ENCODE results near the gene CUEDC2. TPM values are rescaled to one million over a fixed set of nuclear protein-coding genes. Genes with fewer than 3 reads are reported as not detected.
A peak's percentile ranks its signal among the peaks of the same experiment; 100 is the strongest.

CUEDC2 gene
- total and polyA plus RNA-seq, 2 donors = 40.5 to 52.4 TPM

GRCh38 chr10:102398172-102399020 is 34.0 kb downstream of the CUEDC2 start:
- DNase-seq (ENCODE audit: low read depth in 6 of 9, low spot score in 9 of 9) = no peak
- H3K4me3 ChIP-seq (ENCODE audit: low read length in 2 of 2) = no peak overlapping the region
- peaks cover 0 to 30% of the 10 kb centered on the region in 2 donors for H3K27me3 ChIP-seq (ENCODE audit: control insufficient read depth in 2 of 2, insufficient read depth in 1 of 2, low read length in 1 of 2)
- WGBS = 97% methylated on average over 21 of the region's 21 CpGs
- H3K36me3 ChIP-seq (ENCODE audit: control insufficient read depth in 2 of 2, insufficient read depth in 2 of 2, low read length in 1 of 2) = peaks cover 9 to 31% of the 10 kb centered on the region in 2 donors
- peaks cover 8 to 49% of the 10 kb centered on the region in 2 donors for H3K4me1 ChIP-seq (ENCODE audit: control insufficient read depth in 2 of 2, insufficient read depth in 2 of 2, low read length in 2 of 2)
- no peak overlapping the region for H3K27ac ChIP-seq (ENCODE audit: low read depth in 1 of 2, low read length in 1 of 2)
- H3K9me3 ChIP-seq (ENCODE audit: control insufficient read depth in 2 of 2, insufficient read depth in 1 of 2, low read length in 1 of 2) = no peaks in the 10 kb centered on the region

- peaks cover 9 to 31% of the 10 kb centered on the region in 2 donors for H3K36me3 ChIP-seq (ENCODE audit: control insufficient read depth in 2 of 2, insufficient read depth in 2 of 2, low read length in 1 of 2)
- H3K4me3 ChIP-seq (ENCODE audit: low read length in 2 of 2) = no peak overlapping the region
- no peak overlapping the region for H3K27ac ChIP-seq (ENCODE audit: low read depth in 1 of 2, low read length in 1 of 2)
- 96% methylated on average over 14 of the region's 14 CpGs for WGBS
- H3K9me3 ChIP-seq (ENCODE audit: control insufficient read depth in 2 of 2, insufficient read depth in 1 of 2, low read length in 1 of 2) = no peaks in the 10 kb centered on the region
- H3K27me3 ChIP-seq (ENCODE audit: control insufficient read depth in 2 of 2, insufficient read depth in 1 of 2, low read length in 1 of 2) = peaks cover under 1 to 39% of the 10 kb centered on the region in 2 donors
- peaks cover 10 to 53% of the 10 kb centered on the region in 2 donors for H3K4me1 ChIP-seq (ENCODE audit: control insufficient read depth in 2 of 2, insufficient read depth in 2 of 2, low read length in 2 of 2)
- DNase-seq (ENCODE audit: low read depth in 6 of 9, low spot score in 9 of 9) = no peak
Observed at GRCh38 chr10:102397222-102398171, 34.9 kb downstream of the CUEDC2 start.

- 97% methylated on average over 12 of the region's 12 CpGs for WGBS
- H3K4me1 ChIP-seq (ENCODE audit: control insufficient read depth in 2 of 2, insufficient read depth in 2 of 2, low read length in 2 of 2) = peaks cover 10 to 53% of the 10 kb centered on the region in 2 donors
- H3K27me3 ChIP-seq (ENCODE audit: control insufficient read depth in 2 of 2, insufficient read depth in 1 of 2, low read length in 1 of 2) = peaks cover 3 to 44% of the 10 kb centered on the region in 2 donors
- DNase-seq (ENCODE audit: low read depth in 6 of 9, low spot score in 9 of 9) = no peak
- peaks cover 8 to 29% of the 10 kb centered on the region in 2 donors for H3K36me3 ChIP-seq (ENCODE audit: control insufficient read depth in 2 of 2, insufficient read depth in 2 of 2, low read length in 1 of 2)
- H3K9me3 ChIP-seq (ENCODE audit: control insufficient read depth in 2 of 2, insufficient read depth in 1 of 2, low read length in 1 of 2) = no peaks in the 10 kb centered on the region
- no peak overlapping the region for H3K27ac ChIP-seq (ENCODE audit: low read depth in 1 of 2, low read length in 1 of 2)
- H3K4me3 ChIP-seq (ENCODE audit: low read length in 2 of 2) = peak overlapping the region in 1 of 2 donors; percentile 49
Observed at GRCh38 chr10:102396730-102397151, 35.6 kb downstream of the CUEDC2 start.

GRCh38 chr10:102396317-102396650 is 36.1 kb downstream of the CUEDC2 start:
- peaks cover 10 to 53% of the 10 kb centered on the region in 2 donors for H3K4me1 ChIP-seq (ENCODE audit: control insufficient read depth in 2 of 2, insufficient read depth in 2 of 2, low read length in 2 of 2)
- no peaks in the 10 kb centered on the region for H3K9me3 ChIP-seq (ENCODE audit: control insufficient read depth in 2 of 2, insufficient read depth in 1 of 2, low read length in 1 of 2)
- peaks cover 3 to 44% of the 10 kb centered on the region in 2 donors for H3K27me3 ChIP-seq (ENCODE audit: control insufficient read depth in 2 of 2, insufficient read depth in 1 of 2, low read length in 1 of 2)
- WGBS = 84% methylated on average over 4 of the region's 4 CpGs
- H3K27ac ChIP-seq (ENCODE audit: low read depth in 1 of 2, low read length in 1 of 2) = peak overlapping the region in 1 of 2 donors; percentile 70
- DNase-seq (ENCODE audit: low read depth in 6 of 9, low spot score in 9 of 9) = no peak
- H3K36me3 ChIP-seq (ENCODE audit: control insufficient read depth in 2 of 2, insufficient read depth in 2 of 2, low read length in 1 of 2) = peaks cover 4 to 25% of the 10 kb centered on the region in 2 donors
- peak overlapping the region; percentile 49 to 84 for H3K4me3 ChIP-seq (ENCODE audit: low read length in 2 of 2)

- peak in 8 of 9 donors; percentile 62 to 90 (median 77) for DNase-seq (ENCODE audit: low read depth in 6 of 9, low spot score in 9 of 9)
- H3K27ac ChIP-seq (ENCODE audit: low read depth in 1 of 2, low read length in 1 of 2) = peak within 1 kb of the TSS; percentile 83 to 98
- H3K27me3 ChIP-seq (ENCODE audit: control insufficient read depth in 2 of 2, insufficient read depth in 1 of 2, low read length in 1 of 2) = peaks cover 3 to 48% of the 10 kb centered on the region in 2 donors
- peaks cover 10 to 53% of the 10 kb centered on the region in 2 donors for H3K4me1 ChIP-seq (ENCODE audit: control insufficient read depth in 2 of 2, insufficient read depth in 2 of 2, low read length in 2 of 2)
- WGBS = 2% methylated on average over 42 of the region's 42 CpGs
- H3K9me3 ChIP-seq (ENCODE audit: control insufficient read depth in 2 of 2, insufficient read depth in 1 of 2, low read length in 1 of 2) = no peaks in the 10 kb centered on the region
- peaks cover 0 to 21% of the 10 kb centered on the region in 2 donors for H3K36me3 ChIP-seq (ENCODE audit: control insufficient read depth in 2 of 2, insufficient read depth in 2 of 2, low read length in 1 of 2)
- peak within 1 kb of the TSS; percentile 49 to 84 for H3K4me3 ChIP-seq (ENCODE audit: low read length in 2 of 2)
Observed at GRCh38 chr10:102395400-102396316, 36.7 kb downstream of the CUEDC2 start, which contains the start of gene NFKB2. Gene NFKB2 (plus strand): TSS chr10:102395705. CDS start chr10:102395960, 255 bp downstream.

GRCh38 chr10:102394801-102395399 is 37.5 kb downstream of the CUEDC2 start:
- peak in 4 of 9 donors; percentile 36 to 66 (median 40) for DNase-seq (ENCODE audit: low read depth in 6 of 9, low spot score in 9 of 9)
- WGBS = 1% methylated on average over 35 of the region's 35 CpGs
- H3K4me1 ChIP-seq (ENCODE audit: control insufficient read depth in 2 of 2, insufficient read depth in 2 of 2, low read length in 2 of 2) = peaks cover 10 to 50% of the 10 kb centered on the region in 2 donors

GRCh38 chr10:102394079-102394800 is 38.1 kb downstream of the CUEDC2 start:
- H3K9me3 ChIP-seq (ENCODE audit: control insufficient read depth in 2 of 2, insufficient read depth in 1 of 2, low read length in 1 of 2) = no peaks in the 10 kb centered on the region
- peaks cover 3 to 52% of the 10 kb centered on the region in 2 donors for H3K27me3 ChIP-seq (ENCODE audit: control insufficient read depth in 2 of 2, insufficient read depth in 1 of 2, low read length in 1 of 2)
- peaks cover 0 to 15% of the 10 kb centered on the region in 2 donors for H3K36me3 ChIP-seq (ENCODE audit: control insufficient read depth in 2 of 2, insufficient read depth in 2 of 2, low read length in 1 of 2)
- WGBS = under 1% methylated on average over 71 of the region's 71 CpGs
- peak overlapping the region; percentile 49 to 84 for H3K4me3 ChIP-seq (ENCODE audit: low read length in 2 of 2)
- peak; percentile 68 to 92 (median 77) for DNase-seq (ENCODE audit: low read depth in 6 of 9, low spot score in 9 of 9)
- H3K27ac ChIP-seq (ENCODE audit: low read depth in 1 of 2, low read length in 1 of 2) = peak overlapping the region; percentile 83 to 98
- H3K4me1 ChIP-seq (ENCODE audit: control insufficient read depth in 2 of 2, insufficient read depth in 2 of 2, low read length in 2 of 2) = peaks cover 10 to 46% of the 10 kb centered on the region in 2 donors

More at GRCh38 chr10:102394801-102395399, 37.5 kb downstream of the CUEDC2 start:
- peak overlapping the region; percentile 49 to 84 for H3K4me3 ChIP-seq (ENCODE audit: low read length in 2 of 2)
- H3K27me3 ChIP-seq (ENCODE audit: control insufficient read depth in 2 of 2, insufficient read depth in 1 of 2, low read length in 1 of 2) = peaks cover 3 to 52% of the 10 kb centered on the region in 2 donors
- H3K36me3 ChIP-seq (ENCODE audit: control insufficient read depth in 2 of 2, insufficient read depth in 2 of 2, low read length in 1 of 2) = peaks cover 0 to 16% of the 10 kb centered on the region in 2 donors
- H3K9me3 ChIP-seq (ENCODE audit: control insufficient read depth in 2 of 2, insufficient read depth in 1 of 2, low read length in 1 of 2) = no peaks in the 10 kb centered on the region
- peak overlapping the region; percentile 83 to 98 for H3K27ac ChIP-seq (ENCODE audit: low read depth in 1 of 2, low read length in 1 of 2)

Measured in thymus (tissue), 11 donors.